ENCODE measurements around the gene C21orf91.
A peak's percentile ranks its signal among the peaks of the same experiment; 100 is the strongest.
"Not testable (repeated sequence)": the region's sequence is repeated elsewhere in the genome, so short reads cannot be mapped to it uniquely, and the experiment has no call there.

Gene C21orf91

DNA sequence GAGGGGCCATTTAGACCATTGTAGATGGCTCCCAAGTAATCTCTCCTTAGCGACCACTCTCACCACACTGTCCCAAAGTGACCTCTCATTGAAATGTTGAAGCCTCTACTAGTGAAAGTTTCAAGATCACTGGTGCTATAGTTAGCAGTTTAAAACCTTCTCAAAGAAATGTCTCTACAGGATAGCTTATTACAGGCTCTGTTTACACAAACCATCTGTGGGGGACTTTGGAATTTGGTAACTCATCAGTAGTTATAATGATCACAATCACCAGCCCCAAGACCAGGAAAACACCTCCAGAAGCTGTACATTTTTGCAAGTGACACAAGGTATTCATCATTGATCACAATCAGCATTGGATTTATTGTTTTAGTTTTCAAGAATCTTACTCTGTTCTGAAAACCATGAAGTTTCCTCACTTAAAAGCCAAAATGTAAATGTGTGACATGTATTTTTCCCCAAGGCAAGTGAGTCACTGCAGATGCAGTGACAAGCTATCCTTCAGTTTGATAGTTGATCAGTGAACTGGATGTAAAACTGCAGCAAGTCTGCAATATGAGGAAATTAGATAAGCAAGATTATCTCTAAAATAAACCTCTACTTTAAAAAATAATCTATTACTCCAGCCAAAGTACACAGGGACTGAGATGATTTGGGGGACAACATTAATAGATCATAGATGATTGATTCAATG is 41.9 kb downstream of the C21orf91 start:
- DNase-seq (ENCODE audit: low read depth), result no peak

GRCh38 chr21:17775431-17776126 is 43.6 kb downstream of the C21orf91 start:
- DNase-seq (ENCODE audit: low read depth), result no peak

DNA sequence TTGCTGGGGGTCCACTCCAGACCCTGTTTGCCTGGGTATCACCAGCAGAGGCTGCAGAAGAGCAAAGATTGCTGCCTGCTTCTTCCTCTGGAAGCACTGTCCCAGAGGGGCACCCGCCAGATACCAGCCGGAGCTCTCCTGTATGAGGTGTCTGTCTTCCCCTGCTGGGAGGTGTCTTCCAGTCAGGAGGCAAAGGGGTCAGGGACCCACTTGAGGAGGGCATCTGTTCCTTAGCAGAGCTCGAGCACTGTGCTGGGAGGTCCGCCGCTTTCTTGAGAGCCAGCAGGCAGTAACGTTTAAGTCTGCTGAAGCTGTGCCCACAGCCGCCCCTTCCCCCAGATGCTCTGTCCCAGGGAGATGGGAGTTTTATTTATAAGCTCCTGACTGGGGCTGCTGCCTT is 44.1 kb downstream of the C21orf91 start:
- DNase-seq (ENCODE audit: low read depth), result not testable (repeated sequence)

DNA sequence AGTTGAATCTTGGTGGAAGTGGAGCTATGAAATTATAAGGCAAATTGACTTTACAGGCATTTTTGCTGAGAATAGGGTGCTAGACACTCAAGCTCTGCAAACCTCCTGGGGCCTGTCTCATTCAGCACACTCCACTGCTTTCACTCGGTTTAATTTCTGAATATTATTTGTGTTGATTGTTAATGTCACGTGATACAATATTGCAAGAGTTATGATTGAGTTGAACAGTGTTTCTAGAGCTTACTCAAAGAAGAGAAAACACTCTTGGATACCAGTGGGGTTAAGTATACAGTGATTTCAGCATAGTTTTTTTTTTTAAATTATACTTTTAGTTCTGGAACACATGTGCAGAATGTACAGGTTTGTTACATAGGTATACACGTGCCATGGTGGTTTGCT is 49.7 kb downstream of the C21orf91 start:
- no peak for DNase-seq (ENCODE audit: low read depth)

DNA sequence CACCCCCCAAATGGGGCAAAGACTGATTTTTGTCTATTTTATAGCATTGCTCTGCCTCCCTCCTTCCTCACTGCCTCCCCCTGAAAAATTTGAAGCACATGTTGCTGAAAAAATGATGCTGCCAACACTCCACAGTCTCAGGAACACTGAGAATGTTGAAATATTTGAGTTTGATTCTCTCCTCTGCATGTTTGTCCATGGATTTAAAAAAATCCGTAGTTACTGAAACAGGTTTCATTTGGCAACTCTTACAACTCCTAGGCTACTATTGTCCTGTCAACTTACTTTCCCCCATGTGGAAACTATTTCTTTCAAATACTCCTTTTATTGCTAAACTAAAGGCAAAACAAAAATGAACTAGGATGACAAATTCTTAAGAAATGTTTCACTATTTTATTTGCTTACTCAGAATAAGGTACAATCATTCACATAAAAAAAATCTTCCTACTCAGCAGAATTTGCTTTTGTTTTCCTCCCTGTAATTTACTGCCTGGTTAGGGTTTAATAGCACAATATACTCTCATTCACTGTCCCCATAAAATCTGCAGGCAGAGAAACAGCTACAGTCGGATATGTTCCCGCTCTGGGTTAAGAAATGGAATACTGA is 50.2 kb downstream of the C21orf91 start:
- DNase-seq (ENCODE audit: low read depth), result no peak

- DNase-seq (ENCODE audit: low read depth), result no peak
These were observed 53.9 kb downstream of the C21orf91 start for GRCh38 chr21:17765207-17765606.

DNA sequence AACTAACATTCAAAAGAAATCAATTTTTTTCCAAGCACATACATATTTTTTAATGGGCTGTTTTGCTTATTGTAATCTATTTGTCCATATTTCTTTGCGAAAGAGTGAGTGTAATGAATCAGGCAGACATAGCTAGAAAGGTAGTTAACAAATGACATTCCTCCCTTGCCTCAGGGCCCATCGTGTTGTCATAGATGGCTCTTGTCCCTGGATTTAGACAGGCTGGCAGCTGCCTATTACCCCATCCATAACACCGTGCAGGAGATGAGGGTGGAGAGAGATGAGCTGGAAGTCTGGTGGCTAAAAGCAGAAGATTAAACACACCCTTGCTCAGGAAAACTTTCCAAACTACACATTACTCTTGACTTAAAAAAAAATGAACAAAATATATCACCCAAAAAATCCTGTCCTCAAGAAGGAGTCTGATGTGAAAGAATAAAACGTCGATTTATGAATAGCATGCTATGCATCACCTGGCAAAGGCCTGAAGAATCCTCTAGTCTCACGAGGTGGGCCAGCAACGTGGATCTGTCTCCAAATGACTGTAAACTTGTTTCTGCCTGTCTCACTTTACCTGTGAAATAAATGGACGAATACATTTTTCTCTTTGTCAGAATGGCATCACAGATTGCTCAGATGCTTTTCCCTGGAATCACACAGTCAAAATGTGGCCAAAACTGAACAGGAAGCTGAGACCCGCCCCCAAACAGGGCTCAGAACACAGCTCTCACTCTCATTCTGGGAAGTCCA is 55.7 kb downstream of the C21orf91 start:
- DNase-seq (ENCODE audit: low read depth), result no peak

DNA sequence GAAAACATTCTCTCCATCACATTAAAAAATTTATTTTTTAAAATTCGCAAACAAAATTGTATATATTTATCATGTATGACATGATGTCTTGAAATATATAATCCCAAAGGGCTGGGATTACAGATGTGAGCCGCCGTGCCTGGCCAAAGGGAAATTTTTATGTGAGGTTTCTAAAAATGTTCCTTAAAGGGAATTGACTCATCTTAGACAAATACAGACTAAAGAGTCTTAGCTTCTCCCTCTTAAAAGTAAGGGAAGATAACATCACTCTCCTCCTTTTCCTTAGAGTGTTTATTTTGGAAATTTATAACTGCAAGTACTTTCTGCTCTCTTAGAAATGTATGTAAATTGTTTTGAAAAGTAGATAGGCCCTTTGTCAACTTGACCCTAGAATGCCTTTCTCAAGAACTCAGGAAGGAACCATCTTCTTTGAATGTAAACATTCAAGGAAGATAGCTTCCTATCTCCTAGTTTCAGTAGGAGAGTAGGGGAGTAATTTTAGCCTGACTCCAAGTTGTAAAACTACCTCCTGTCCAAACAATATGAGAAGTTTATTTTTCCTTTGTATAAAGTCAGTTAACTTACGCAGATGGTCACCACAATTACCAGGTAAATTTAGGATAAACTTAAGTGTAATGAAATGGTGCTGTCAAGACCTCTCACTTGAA is 59.5 kb downstream of the C21orf91 start:
- DNase-seq (ENCODE audit: low read depth), result no peak

GRCh38 chr21:17758683-17759082 is 60.5 kb downstream of the C21orf91 start:
- DNase-seq (ENCODE audit: low read depth), result peak; percentile 3

DNA sequence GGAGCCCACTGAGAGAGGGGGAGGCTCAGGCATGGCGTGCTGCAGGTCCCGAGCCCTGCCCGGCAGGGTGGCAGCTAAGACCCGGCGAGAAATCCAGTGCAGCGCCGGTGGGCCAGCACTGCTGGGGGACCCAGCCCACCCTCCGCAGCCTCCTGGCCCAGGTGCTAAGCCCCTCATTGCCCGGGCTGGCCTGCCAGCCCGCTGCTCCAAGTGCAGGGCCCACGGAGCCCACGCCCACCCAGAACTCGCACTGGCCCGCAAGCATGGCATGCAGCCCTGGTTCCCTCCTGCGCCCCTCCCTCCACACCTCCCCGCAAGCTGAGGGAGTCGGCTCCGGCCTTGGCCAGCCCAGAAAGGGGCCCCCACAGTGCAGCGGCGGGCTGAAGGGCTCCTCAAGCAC is 61.5 kb downstream of the C21orf91 start:
- no peak for DNase-seq (ENCODE audit: low read depth)

DNA sequence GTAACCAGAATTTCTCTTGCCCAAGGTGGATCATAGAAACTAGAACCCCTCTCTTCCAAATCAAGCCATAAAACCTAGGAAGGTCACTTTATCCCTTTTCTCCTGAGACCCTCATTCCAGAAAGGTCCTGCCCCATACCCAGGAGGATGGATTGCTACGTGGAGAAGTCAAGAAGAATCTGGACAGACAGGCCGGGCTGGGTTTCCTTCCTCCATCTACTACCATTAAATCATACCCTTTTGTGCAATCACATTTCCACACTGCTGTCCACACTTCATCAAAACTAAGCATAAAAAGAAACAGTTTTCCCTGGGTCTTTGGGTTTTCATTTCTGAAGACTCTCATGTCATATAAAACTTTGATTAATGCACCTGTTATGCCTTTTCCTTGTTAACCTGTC is 65.4 kb downstream of the C21orf91 start:
- DNase-seq (ENCODE audit: low read depth), result no peak

GRCh38 chr21:17752171-17752570 is 67.0 kb downstream of the C21orf91 start:
- DNase-seq (ENCODE audit: low read depth), result no peak

DNA sequence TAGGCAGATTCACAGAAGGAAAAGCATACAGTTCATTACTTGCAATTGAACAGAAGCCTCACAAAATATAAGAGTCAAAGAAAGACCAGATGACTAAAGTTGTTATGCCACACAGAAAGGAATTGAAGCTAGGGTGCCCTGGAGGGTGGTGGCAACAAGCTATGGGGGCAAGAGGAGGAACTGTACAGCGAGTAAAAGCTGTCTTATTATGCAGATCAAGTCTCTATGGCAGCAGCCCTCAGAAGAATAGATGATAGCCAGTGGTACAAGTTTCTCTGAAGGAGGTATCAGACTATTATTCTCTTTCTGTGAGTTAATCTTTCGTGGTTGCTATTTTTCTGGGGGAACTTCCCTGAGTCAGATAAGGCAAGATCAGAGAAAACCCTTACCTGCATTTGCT is 72.2 kb downstream of the C21orf91 start:
- no peak for DNase-seq (ENCODE audit: low read depth)

- no peak for DNase-seq (ENCODE audit: low read depth)
These were observed 74.1 kb downstream of the C21orf91 start for GRCh38 chr21:17745086-17745485.

- no peak for DNase-seq (ENCODE audit: low read depth)
These were observed 76.1 kb downstream of the C21orf91 start for GRCh38 chr21:17742940-17743592.

DNA sequence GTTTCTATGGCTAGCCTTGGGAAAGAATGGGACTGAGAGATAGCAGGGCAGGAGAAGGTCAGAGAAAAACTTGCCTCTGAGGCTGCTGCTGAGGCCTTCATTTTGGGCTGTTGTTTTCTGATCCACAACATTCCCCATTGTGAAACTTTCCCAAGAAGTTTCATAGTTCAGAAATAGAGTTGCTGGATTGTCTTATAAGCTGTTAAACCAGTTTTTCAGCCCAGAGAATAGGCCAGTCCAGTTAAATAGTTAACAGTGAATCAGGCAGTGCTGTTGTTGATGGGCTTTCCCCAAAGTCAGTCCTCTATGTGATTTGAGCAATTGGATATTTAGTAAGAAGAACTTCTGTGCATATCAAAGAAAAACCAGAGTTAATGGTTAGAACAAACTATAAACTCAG is 77.0 kb downstream of the C21orf91 start:
- no peak for DNase-seq (ENCODE audit: low read depth)

Measured in iris pigment epithelial cell (primary cell).